ENCODE data around the gene GARIN3.
"Not testable (repeated sequence)": the region's sequence is repeated elsewhere in the genome, so short reads cannot be mapped to it uniquely, and the experiment has no call there.

Gene GARIN3

DNA sequence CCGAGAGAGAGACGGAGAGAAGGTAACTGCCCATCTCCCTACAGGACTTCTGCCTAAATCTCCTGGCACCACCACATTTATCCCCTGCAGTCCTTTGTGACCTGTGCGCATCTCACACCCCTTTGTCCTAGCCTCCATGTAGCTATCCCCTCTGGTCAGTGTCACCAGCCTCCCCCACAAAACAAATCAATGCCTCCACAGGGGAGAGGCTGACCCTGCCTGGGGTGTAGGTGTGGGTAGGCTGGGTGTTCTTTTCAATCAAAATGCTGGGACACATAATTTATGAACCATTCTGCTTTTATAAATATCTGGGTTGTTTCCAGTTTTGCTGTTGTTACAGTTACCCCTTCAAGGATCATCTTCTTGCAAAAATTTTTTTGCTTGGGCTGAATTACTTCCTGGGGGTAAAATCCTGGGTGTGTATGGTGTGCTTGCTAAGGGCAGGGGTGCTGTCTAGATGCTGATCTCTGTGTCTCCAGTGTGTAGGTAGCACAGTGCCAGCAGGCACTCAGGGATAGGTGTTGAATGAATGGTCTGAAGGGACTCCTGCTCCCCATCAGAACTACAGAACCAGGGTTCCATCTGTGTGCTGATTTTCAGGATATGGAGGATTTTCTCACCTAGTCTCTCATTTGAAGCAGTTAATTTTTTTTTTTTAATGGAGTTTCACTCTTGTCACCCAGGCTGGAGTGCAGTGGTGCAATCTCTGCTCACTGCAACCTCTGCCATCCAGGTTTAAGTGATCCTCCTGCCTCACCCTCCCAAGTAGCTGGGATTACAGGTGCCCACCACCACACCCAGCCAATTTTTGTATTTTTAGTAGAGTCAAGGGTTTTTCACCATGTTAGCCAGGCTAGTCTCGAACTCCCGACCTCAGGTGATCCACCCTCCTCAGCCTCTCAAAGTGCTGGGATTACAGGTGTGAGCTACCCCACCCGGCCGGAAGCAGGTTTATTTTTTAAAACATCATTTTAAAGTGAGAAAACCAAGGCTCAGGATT lies at the start of gene GARIN3:
Gene GARIN3, minus strand, starts transcription at position 51 of the 1,000 bp plus-strand sequence. CDS start 96 bp downstream, outside the sequence.
- DNase-seq, result no peak

DNA sequence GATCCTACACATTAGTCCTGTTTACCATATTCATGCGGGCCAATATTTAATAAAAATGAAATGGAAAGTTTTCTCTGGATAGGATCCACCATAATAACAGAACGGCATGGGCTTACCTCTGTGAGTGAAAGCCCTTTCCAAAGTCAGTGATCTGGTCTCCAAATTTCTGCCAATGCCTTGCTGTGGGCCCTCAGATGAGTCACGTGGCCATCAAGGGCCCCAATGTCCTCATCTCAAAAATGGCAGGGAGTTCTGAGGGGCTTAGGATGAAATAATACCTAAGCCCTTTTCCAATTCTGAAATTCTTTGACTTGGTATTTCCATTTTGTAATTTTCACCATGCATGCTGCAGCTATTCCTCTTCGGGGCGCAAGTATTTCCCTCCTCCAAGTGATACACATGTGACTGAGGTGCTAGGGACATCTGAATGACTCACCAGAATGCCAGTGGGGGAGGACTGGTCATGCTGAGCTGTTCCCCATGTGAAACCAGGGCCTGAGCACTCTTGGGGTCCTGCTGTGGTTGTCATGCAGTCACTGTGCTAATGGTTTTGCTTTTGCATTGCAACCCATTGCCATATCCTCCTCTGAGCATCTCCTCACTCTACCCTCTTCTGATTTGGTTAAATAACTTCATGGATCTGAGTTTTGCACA lies 49.6 kb upstream of the GARIN3 start:
- DNase-seq, result no peak

DNA sequence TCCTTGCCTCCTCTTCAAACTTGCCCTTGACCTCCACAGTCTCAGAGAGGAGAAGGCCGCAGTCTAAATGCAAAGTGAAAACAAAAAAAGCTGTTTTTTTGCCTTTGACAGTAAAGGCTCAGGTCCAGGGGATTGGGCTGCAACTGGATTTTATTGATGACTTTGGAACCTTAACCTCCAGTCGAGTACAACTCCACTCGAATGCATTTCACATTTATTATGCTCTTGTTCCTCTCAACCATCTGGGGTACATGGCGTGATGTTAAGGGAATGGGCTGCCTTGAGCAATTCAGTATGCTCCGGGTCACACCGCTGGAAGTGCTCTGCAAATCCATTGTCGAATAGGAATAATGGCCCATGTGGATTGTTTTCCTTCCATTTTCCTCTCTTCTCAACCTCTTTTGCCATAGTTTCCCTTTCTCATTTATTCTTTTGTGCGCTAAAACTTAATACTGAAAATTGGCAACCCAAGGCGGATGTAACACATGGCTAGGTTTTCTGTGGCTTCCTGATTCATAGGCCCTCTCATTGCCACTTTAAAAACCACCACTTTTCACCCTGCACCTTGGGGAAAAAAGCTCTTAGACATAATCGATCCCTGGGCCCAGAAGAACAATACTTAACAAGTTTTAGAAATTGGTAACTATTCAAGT lies 48.9 kb upstream of the GARIN3 start:
- no peak for DNase-seq

DNA sequence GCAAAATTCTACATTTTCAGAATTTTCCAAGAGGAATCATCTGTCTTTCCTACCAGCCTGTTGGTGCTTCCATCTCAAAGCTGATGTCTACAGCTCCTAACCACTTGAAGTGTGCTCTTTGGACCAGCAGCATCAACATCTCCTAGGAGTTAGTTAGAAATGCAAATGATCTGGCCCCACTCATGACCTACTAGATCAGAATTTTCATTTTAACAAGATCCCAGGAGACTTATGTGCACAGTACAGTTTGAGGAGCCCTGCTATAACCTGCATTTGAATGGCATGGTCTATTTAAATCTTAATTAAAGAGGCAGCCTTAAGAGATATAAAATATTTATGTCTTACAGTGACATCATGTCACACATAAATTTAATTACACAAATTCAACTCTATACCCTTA lies 48.4 kb upstream of the GARIN3 start:
- no peak for DNase-seq

- DNase-seq, result no peak
Observed at GRCh38 chr5:157213527-157214243, 47.6 kb upstream of the GARIN3 start.

DNA sequence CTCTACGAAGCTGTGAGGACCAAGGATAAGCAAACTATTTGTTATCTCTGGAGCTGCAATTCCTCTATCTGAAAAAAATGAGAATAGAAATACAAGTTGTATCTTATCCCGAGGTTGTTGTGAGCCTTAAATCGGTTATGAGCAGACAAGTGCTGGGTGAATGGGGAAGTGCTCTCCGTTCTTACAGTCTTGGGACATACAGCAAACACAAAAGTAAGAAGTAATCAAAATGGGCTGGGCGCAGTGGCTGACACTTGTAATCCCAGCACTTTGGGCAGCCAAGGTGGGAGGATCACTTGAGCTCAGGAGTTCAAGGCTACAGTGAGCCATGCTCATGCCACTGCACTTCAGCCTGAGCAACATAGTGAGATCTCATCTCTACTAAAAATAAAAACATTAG lies 46.2 kb upstream of the GARIN3 start:
- DNase-seq, result no peak

- not testable (repeated sequence) for DNase-seq
Observed at GRCh38 chr5:157210652-157211051, 44.6 kb upstream of the GARIN3 start.

DNA sequence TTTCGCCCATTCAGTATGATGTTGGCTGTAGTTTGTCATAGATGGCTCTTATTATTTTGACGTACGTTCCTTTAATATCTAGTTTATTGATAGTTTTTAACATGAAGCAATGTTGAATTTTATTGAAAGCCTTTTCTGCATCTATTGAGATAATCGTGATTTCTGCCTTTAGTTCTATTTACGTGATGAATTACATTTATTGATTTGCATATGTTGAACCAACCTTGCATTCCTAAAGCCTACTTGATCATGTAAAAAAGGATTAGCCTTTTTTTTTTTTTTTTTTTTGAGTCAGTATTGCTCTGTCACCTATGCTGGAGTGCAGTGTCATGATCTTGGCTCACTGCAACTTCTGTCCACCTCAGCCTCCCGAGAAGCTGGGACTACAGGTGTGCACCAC lies 39.6 kb upstream of the GARIN3 start:
- DNase-seq, result no peak

DNA sequence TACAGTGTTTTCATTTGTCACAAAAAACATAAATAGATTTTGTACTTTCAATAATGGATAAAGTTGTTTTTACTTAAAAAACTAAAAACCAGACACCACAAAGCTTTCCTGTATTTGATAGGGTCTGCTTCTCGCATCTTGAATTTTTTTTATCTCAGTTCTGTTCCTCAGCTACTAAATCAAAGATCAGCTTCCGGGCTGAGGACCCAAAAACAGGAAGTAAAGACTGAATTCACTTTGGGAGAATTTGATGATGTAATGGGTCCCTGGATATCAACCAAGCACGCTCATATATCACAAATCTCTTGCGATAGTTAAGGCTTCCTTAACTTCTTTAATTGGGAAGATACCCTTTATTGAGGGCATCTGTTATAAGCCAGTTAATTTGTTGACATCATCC lies 38.7 kb upstream of the GARIN3 start:
- no peak for DNase-seq

- DNase-seq, result no peak
Observed at GRCh38 chr5:157203417-157203816, 37.4 kb upstream of the GARIN3 start.

GRCh38 chr5:157201857-157202256 lies 35.8 kb upstream of the GARIN3 start:
- no peak for DNase-seq

DNA sequence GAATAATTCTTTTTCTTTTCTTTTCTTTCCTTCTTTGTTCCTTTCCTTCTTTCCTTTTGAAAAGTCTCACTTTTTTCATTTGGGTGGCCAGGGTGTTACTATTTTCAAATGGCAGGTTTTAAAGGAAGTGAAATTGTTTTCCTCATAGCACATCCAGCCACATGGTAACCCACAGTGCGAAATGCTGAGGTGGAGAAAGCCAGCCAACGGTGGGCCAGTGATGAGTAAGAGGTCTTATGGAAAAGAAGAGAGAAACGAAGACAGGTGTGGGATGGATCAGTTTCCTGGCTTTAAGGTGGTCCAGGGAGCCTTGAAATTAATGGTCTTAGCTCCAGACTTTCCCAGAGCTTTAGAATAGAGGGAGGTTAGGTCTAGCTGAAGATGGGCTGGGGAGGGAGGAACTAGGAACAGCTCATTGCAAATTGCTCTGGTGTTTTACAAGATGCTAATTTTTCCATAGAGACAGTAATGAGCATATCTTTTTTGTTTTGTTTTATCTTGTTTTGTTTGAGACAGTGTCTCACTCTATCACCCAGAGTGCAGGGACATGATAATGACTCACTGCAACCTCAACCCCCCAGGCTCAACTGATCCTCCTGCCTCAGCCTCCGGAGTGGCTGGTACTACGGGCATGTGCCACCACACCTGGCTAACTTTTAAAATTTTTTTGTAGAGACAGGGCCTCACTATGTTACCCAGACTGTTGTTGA lies 32.4 kb upstream of the GARIN3 start:
- DNase-seq, result no peak

GRCh38 chr5:157197086-157197485 lies 31.0 kb upstream of the GARIN3 start:
- DNase-seq, result no peak

GRCh38 chr5:157196045-157196444 lies 30.0 kb upstream of the GARIN3 start:
- no peak for DNase-seq

GRCh38 chr5:157193699-157194424 lies 27.8 kb upstream of the GARIN3 start:
- no peak for DNase-seq

DNA sequence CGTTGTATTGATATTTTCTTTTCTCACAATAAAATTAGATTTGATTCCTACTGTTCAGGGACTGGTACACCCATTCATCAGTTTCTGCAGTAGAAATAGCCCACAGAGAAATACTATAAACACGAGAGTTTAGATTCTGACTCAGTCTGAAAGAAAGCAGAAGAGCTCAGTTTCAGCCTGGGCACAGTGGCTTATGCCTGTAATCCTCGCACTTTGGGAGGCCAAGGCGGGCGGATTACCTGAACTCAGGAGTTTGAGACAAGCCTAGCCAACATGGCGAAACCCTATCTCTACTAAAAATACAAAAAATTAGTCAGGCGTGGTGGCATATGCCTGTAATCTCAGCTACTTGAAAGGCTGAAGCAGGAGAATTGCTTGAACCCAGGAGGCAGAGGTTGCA lies 23.2 kb upstream of the GARIN3 start:
- DNase-seq, result no peak

- no peak for DNase-seq
Observed at GRCh38 chr5:157188270-157188669, 22.2 kb upstream of the GARIN3 start.

- DNase-seq, result no peak
Observed at GRCh38 chr5:157187046-157187754, 21.1 kb upstream of the GARIN3 start.

- no peak for DNase-seq
Observed at GRCh38 chr5:157186309-157187045, 20.4 kb upstream of the GARIN3 start.

DNA sequence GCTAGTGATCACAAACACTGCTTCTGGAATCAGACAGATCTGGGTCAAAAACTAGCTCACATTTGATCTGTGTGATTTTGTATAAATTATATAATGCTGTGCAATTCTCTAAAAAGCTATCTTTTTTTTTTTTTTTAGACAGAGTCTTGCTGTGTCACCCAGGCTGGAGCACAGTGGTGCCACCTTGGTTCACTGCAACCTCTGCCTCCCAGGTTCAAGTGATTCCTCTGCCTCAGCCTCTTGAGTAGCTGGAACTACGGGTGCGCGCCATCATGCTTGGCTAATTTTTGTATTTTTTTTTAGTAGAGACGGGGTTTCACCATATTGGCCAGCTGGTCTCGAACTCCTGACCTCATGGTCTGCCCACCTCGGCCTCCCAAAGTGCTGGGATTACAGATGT lies 19.1 kb upstream of the GARIN3 start:
- not testable (repeated sequence) for DNase-seq

Data from cortex of kidney (tissue), 1 donor.